Measurements from ENCODE around the gene CORO7.

The CORO7 gene

DNA sequence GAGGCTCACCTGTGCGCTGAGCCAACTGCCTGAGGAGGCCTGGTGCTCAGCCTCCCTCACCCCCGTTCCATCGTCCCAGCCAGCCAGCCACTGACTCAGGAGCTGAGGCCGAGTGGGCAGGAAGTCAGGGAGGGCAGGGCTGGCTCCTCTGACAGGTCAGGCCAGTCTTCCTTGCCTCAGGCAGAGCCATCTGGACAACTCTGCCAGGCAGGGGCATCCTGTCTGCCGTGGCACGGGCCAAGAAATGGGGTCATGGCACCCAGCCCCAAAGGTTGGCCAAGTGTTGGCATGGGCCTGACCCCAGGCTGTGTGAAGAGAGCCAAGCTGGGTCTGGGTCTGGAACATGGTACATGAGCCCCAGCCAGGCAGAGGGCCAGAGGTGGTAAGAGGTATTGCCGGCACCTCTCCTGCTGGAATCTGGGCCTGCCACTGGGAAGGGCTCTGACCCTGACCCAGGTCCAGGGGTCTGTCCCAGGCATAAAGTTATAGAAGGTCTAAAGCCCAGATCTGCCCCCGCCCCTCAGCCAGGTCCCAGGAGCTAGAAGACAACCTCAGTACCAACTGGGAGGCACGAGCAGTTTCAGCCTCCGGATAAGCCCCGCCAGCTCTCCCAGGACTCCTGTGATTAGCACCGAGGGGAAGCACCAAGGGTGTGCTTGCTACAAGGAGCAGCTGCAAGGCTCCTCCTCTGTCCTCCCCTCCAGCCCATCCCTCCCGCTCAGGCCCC lies 47.2 kb downstream of the CORO7 start:
- DNase-seq: no peak

- no peak for DNase-seq
Observed at GRCh38 chr16:4367393-4367856, 49.0 kb downstream of the CORO7 start.

GRCh38 chr16:4366016-4366415 lies 50.4 kb downstream of the CORO7 start:
- no peak for DNase-seq

DNA sequence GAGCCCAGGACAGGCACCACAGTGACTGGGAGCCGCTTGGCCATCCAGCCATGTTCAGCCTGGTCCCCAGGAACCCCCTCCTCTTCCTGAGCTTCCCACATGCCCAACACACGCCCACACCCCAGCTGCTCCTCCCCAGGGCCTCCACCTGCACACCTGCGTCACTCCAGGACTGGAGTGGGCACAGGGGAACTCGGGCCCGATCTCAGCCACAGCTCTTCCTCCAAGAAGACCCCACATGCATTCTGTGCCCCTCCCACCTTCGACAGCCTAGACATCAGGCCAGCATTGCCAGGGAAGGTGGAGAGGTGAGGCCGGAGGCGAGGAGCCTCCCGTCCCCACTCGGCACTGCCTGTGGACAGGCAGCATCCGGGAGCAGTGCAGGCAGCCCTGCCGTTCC lies 50.8 kb downstream of the CORO7 start:
- DNase-seq: no peak

- DNase-seq: no peak
Observed at GRCh38 chr16:4365014-4365406, 51.4 kb downstream of the CORO7 start.

DNA sequence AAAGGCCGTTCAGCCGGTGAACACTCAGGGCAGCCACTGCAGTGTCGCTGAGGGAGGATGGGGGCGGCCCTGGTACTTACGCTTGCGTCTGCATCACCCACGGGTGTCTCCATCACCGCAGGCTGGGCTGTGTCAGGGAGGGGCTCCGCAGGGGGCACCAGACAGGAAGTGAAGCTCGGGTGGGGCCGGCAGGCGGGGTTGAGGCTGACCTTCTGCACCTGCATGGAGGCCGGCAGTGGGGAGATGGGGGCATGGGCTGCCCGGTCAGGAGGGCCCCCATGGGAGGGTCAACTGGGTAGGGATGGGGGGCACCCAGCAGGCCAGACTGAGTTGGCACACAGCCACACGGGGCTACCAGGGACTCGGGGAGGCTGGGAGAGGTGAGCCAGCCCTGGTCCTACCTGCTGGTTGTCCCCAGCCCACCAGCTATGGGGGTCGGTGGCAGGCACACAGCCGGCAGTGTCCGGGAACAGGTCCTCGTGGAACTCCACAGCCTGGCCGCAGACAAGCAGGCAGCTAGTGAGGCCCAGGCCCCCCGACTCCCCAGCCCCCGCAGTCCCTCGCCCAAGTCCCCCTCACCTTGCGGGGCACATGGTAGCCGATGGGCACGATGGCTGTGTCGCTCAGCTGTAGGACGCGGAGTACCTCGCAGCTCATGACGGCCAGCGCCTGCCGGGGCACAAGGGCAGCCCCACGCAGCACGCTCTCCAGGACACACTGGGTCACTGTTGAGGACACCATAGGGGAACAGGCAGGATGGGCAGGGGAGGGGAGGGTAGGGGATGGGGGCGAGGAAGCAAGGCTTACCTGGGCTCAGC lies 52.0 kb downstream of the CORO7 start:
- DNase-seq: no peak

DNA sequence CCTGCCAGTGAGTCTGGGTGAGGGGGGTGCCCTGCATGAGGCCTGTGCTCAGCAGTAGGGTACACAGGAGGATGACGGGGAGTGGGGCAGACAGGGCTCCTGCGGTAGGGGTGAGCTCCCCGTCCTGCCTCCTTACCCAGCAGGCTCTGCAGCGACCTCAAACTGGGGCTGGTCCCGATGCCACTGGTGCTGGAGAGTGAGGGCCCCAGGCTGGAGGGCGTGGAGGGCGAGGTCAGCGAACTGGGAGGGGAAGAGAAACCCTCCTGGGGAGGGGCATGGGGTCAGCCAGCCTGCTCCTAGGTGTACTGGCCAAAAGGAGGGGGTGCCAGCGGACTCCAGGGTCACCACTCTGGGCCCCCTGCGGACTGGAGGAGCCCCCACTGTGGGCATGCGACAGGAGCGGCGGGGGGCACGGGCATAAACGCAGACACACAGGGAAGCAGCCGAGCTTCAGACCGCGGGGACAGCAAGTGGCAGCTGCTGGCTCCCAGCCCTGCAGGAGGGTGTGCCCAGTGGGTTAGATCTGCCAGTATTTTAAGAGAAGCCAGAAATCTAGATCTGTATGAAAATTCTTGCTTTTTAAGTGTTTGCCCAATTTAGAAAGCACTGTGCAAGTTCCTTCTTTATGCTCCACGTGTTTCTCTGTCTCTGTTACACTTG lies 53.8 kb downstream of the CORO7 start:
- no peak for DNase-seq

- DNase-seq: no peak
Observed at GRCh38 chr16:4361944-4362311, 54.5 kb downstream of the CORO7 start.

- DNase-seq: no peak
Observed at GRCh38 chr16:4361033-4361943, 55.1 kb downstream of the CORO7 start.

GRCh38 chr16:4360538-4361021 lies 55.8 kb downstream of the CORO7 start:
- DNase-seq: no peak

GRCh38 chr16:4359914-4360313 lies 56.5 kb downstream of the CORO7 start:
- no peak for DNase-seq

GRCh38 chr16:4358831-4359561 lies 57.4 kb downstream of the CORO7 start:
- no peak for DNase-seq

DNA sequence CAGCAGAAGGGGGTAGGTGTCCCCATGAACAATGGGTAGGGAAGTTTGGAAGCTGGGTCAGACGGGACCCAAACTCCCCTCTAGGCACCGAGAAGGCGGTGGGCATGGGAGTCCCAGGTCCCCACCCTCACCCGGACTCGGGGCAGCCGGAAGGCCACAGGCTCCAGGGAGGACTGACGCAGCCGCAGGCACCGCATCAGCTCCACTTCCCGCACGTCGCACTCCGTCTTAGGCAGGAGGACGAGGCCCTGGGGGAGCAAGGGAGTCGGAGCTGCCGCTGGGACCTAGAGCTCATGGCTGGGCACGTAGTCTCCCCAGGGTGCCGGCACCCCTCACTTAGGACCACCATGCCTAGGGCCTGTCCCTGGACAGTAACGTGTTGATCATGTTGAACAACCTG lies 58.2 kb downstream of the CORO7 start:
- no peak for DNase-seq

GRCh38 chr16:4356820-4357219 lies 59.6 kb downstream of the CORO7 start:
- DNase-seq: no peak

GRCh38 chr16:4354512-4355409 lies 61.6 kb downstream of the CORO7 start:
- DNase-seq: no peak

DNA sequence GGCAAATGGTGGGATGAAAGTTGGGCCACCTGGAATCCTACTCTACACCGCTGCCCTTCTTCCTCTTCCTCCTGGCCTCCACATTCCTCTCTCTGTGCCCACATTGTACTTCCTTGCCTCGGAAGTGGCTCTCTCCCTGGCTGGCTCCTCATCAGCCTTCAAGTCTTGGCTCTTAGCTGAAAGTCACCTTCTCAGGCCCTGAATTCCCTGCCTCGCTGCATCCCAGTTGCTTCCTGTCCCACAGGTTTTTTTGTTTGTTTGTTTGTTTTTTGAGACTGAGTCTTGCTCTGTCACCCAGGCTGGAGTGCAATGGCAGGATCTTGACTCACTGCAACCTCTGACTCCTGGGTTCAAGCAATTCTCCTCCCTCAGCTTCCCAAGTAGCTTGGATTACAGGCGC lies 62.7 kb downstream of the CORO7 start:
- DNase-seq: no peak

DNA sequence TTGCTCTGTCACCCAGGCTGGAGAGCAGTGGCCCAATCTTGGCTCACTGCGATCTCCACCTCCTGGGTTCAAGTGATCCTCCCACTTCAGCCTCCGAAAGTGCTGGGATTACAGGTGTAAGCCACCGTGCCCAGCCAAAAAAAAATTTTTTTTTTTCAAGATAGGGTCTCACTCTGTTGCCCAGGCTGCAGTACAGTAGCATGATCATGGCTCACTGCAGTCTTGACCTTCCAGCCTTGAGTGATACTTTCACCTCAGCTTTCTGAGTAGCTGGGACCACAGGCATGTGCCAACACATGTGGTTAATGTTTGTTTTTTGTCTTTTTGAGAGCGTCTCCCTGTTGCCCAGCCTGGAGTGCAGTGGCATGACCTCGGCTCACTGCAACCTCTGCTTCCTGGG lies 63.6 kb downstream of the CORO7 start:
- DNase-seq: no peak

- DNase-seq: peak; percentile 67
Observed at GRCh38 chr16:4351880-4352279, 64.5 kb downstream of the CORO7 start.

GRCh38 chr16:4350787-4351659 lies 65.4 kb downstream of the CORO7 start, which contains the start of gene PAM16:
TSS of gene PAM16 (minus strand) at chr16:4351321. CDS start at chr16:4351234, 87 bp downstream.
- DNase-seq: peak; percentile 93

- no peak for DNase-seq
Observed at GRCh38 chr16:4350365-4350786, 66.0 kb downstream of the CORO7 start.

Data from fibroblast of upper back skin (primary cell).